GM18499 (cell line): ENCODE data around the gene TUBGCP6.
"Not testable (repeated sequence)": the region's sequence is repeated elsewhere in the genome, so short reads cannot be mapped to it uniquely, and the experiment has no call there.

Source experiments
- ATAC-seq: cut with Tn5 transposase; IDR thresholded peaks from one replicate; pipeline ENCODE4 v1.9.1; 2021; ENCODE audit warnings: moderate number of reproducible peaks; ENCODE audit not compliant: insufficient read depth, unreplicated experiment

The TUBGCP6 gene

GRCh38 chr22:50213263-50213662 is 31.6 kb downstream of the TUBGCP6 start:
- no peak for ATAC-seq

- no peak for ATAC-seq
Observed at GRCh38 chr22:50211147-50211546, 33.7 kb downstream of the TUBGCP6 start.

- no peak for ATAC-seq
Observed at GRCh38 chr22:50210378-50211139, 34.3 kb downstream of the TUBGCP6 start.

GRCh38 chr22:50209893-50210292 is 34.9 kb downstream of the TUBGCP6 start:
- ATAC-seq, result no peak

GRCh38 chr22:50208939-50209892 is 35.6 kb downstream of the TUBGCP6 start:
- no peak for ATAC-seq

GRCh38 chr22:50208430-50208938 is 36.3 kb downstream of the TUBGCP6 start:
- ATAC-seq, result no peak

GRCh38 chr22:50207383-50208140 is 37.3 kb downstream of the TUBGCP6 start:
- no peak for ATAC-seq

GRCh38 chr22:50206599-50206998 is 38.2 kb downstream of the TUBGCP6 start:
- ATAC-seq, result no peak

GRCh38 chr22:50205781-50206569 is 38.8 kb downstream of the TUBGCP6 start:
- no peak for ATAC-seq

- ATAC-seq, result not testable (repeated sequence)
Observed at GRCh38 chr22:50204998-50205397, 39.8 kb downstream of the TUBGCP6 start.

GRCh38 chr22:50204571-50204970 is 40.3 kb downstream of the TUBGCP6 start:
- no peak for ATAC-seq

- no peak for ATAC-seq
Observed at GRCh38 chr22:50203288-50203687, 41.5 kb downstream of the TUBGCP6 start.

- no peak for ATAC-seq
Observed at GRCh38 chr22:50202130-50202666, 42.6 kb downstream of the TUBGCP6 start.

- ATAC-seq, result no peak
Observed at GRCh38 chr22:50201191-50202129, 43.4 kb downstream of the TUBGCP6 start.

GRCh38 chr22:50200461-50201190 is 44.2 kb downstream of the TUBGCP6 start, which contains the start of gene SELENOO:
SELENOO (plus strand) TSS chr22:50201011; CDS start chr22:50201037, 26 bp downstream.
- peak; percentile 45 for ATAC-seq

- no peak for ATAC-seq
Observed at GRCh38 chr22:50199829-50200460, 44.9 kb downstream of the TUBGCP6 start.

GRCh38 chr22:50199251-50199721 is 45.5 kb downstream of the TUBGCP6 start:
- no peak for ATAC-seq
